Subcutaneous adipose tissue (tissue), 4 donors: Measurements from ENCODE around the gene C6orf15. TPM values are rescaled to one million over a fixed set of nuclear protein-coding genes. Genes with fewer than 3 reads are reported as not detected.

Experiments used
- CTCF ChIP-seq: fragments of 450-650 bp; IDR thresholded peaks from one replicate; pipeline ENCODE4 v1.5.1; 2016; ENCODE audit warnings: low read depth, mild to moderate bottlenecking, control low read depth, antibody characterized with exemption, moderate library complexity
- total RNA-seq, 4 donors: library from RNA; depleted of rRNA; stranded (reverse); fragments of >200 nt; gene quantifications; one replicate each; pipeline ENCODE4 v1.1.0, GENCODE V29; 2016

Gene C6orf15
- total RNA-seq, 4 donors from 2014 or later, result not detected

GRCh38 chr6:31154436-31154835 lies 42.1 kb upstream of the C6orf15 start:
- TF ChIP-seq CTCF, result no peak

GRCh38 chr6:31152781-31153180 lies 40.4 kb upstream of the C6orf15 start:
- no peak for TF ChIP-seq CTCF

GRCh38 chr6:31149827-31150447 lies 37.6 kb upstream of the C6orf15 start:
- TF ChIP-seq CTCF, result no peak

- no peak for TF ChIP-seq CTCF
Observed at GRCh38 chr6:31145386-31145785, 33.0 kb upstream of the C6orf15 start.

GRCh38 chr6:31144970-31145340 lies 32.6 kb upstream of the C6orf15 start:
- no peak for TF ChIP-seq CTCF

GRCh38 chr6:31144296-31144969 lies 32.1 kb upstream of the C6orf15 start:
- no peak for TF ChIP-seq CTCF

- TF ChIP-seq CTCF, result no peak
Observed at GRCh38 chr6:31143148-31143547, 30.8 kb upstream of the C6orf15 start.
